DMS79 (cell line): ENCODE data around the gene TEAD4.
"Not testable (repeated sequence)": the region's sequence is repeated elsewhere in the genome, so short reads cannot be mapped to it uniquely, and the experiment has no call there.

Experiments used
- DNase-seq: peaks from one replicate; lab custom pipeline; 2025; lab: John Stamatoyannopoulos, UW

The TEAD4 gene

GRCh38 chr12:3048540-3048939, 89.3 kb downstream of the TEAD4 start:
- no peak for DNase-seq

- DNase-seq = no peak
Observed at GRCh38 chr12:3049176-3049575, 90.0 kb downstream of the TEAD4 start.

GRCh38 chr12:3049611-3050249, 90.5 kb downstream of the TEAD4 start:
- DNase-seq = no peak

- DNase-seq = no peak
Observed at GRCh38 chr12:3054374-3054773, 95.2 kb downstream of the TEAD4 start.

GRCh38 chr12:3055026-3055703, 96.0 kb downstream of the TEAD4 start:
- no peak for DNase-seq

GRCh38 chr12:3055704-3056467, 96.7 kb downstream of the TEAD4 start:
- DNase-seq = no peak

GRCh38 chr12:3061059-3061458, 101.9 kb downstream of the TEAD4 start:
- DNase-seq = no peak

- no peak for DNase-seq
Observed at GRCh38 chr12:3061501-3062215, 102.5 kb downstream of the TEAD4 start.

GRCh38 chr12:3065300-3065699, 106.1 kb downstream of the TEAD4 start:
- no peak for DNase-seq

- DNase-seq = not testable (repeated sequence)
Observed at GRCh38 chr12:3065846-3066245, 106.6 kb downstream of the TEAD4 start.

GRCh38 chr12:3069714-3070113, 110.5 kb downstream of the TEAD4 start:
- DNase-seq = no peak

- no peak for DNase-seq
Observed at GRCh38 chr12:3071107-3071506, 111.9 kb downstream of the TEAD4 start.

- no peak for DNase-seq
Observed at GRCh38 chr12:3071710-3072109, 112.5 kb downstream of the TEAD4 start.

GRCh38 chr12:3073438-3074250, 114.4 kb downstream of the TEAD4 start:
- DNase-seq = peak; percentile 49

- DNase-seq = no peak
Observed at GRCh38 chr12:3075315-3075714, 116.1 kb downstream of the TEAD4 start.

GRCh38 chr12:3076730-3077571, 117.8 kb downstream of the TEAD4 start, which contains the start of gene TSPAN9:
Gene TSPAN9 (plus strand): TSS chr12:3077379. CDS start chr12:3201194, 123,815 bp downstream.
- DNase-seq = peak; percentile 33

GRCh38 chr12:3077572-3078081, 118.4 kb downstream of the TEAD4 start:
- no peak for DNase-seq

GRCh38 chr12:3078086-3078820, 119.1 kb downstream of the TEAD4 start:
- no peak for DNase-seq

GRCh38 chr12:3081091-3081490, 121.9 kb downstream of the TEAD4 start:
- DNase-seq = no peak

GRCh38 chr12:3081886-3082285, 122.7 kb downstream of the TEAD4 start:
- no peak for DNase-seq
